ENCODE results near the gene KLHL5. TPM values are rescaled to one million over a fixed set of nuclear protein-coding genes. Genes with fewer than 3 reads are reported as not detected.

The KLHL5 gene
- polyA plus RNA-seq, 2 of the 4 experiments (the other 2 are of a cell fraction) = 62.4 to 108 TPM

GRCh38 chr4:39169426-39169825, 107.4 kb downstream of the KLHL5 start:
- DNase-seq (ENCODE audit: low read depth in 1 of 2, low spot score in 1 of 2) = no peak
- CTCF ChIA-PET = no interaction called here
- no peaks in the 10 kb centered on the region for H3K4me1 ChIP-seq
- H3K9me3 ChIP-seq = no peaks in the 10 kb centered on the region
- H3K27ac ChIP-seq = no peak overlapping the region
- no peak for FAIRE-seq
- no peak for ATAC-seq
- WGBS (ENCODE audit: missing lambda C conversion rate) = 35% methylated on average over 3 of the region's 3 CpGs
- POLR2A ChIA-PET = no interaction called here
- TF ChIP-seq EP300 (IDR thresholded peaks at IDR 0.05) (no peak), FOSB (CRISPR knock-in tag; IDR thresholded peaks at IDR 0.05) (no peak), RNF2 (IDR thresholded peaks at IDR 0.05; ENCODE audit: borderline replicate concordance, low read depth) (no peak), HES2 (IDR thresholded peaks at IDR 0.05) (no peak), FOXS1 (CRISPR knock-in tag; IDR thresholded peaks at IDR 0.05) (no peak)
- no peak overlapping the region for H3K4me2 ChIP-seq
- H3K4me3 ChIP-seq = no peak overlapping the region

- WGBS (ENCODE audit: missing lambda C conversion rate) = 86% methylated on average over 12 of the region's 12 CpGs
- TF ChIP-seq RAD21 (conservative IDR thresholded peaks at IDR 0.05 in 1 of 2, IDR thresholded peaks at IDR 0.05 in 1 of 2) (no peak), EHF (CRISPR knock-in tag; IDR thresholded peaks at IDR 0.05) (no peak)
- Histone ChIP-seq H3K4me3 (no peak overlapping the region), H3K4me2 (no peak overlapping the region), H3K4me1 (no peaks in the 10 kb centered on the region), H3K27ac (no peak overlapping the region), H3K9me3 (no peaks in the 10 kb centered on the region)
- ChIA-PET POLR2A (no interaction called here), CTCF (no interaction called here)
- DNase-seq (ENCODE audit: low read depth in 1 of 2, low spot score in 1 of 2) (no peak), ATAC-seq (no peak), FAIRE-seq (no peak)
Observed at GRCh38 chr4:39170301-39170700, 108.3 kb downstream of the KLHL5 start.

Other genes with a start within 250 kb of the KLHL5 start
- gene TLR6, start 205.4 kb upstream of the KLHL5 start, polyA plus RNA-seq (2011; rRNA removed) = 11.5 and 13.2 TPM in 2 replicates
- 5.2 to 5.9 TPM (median 5.6 TPM) in 3 replicates for gene TLR6, start 205.4 kb upstream of the KLHL5 start, polyA plus RNA-seq (2017; fragmentation: RNase III; extraction: RNeasy Plus Mini Kit Qiagen cat#74134 plus additional on column Dnase treatment)
- 50.3 and 55.4 TPM in 2 replicates for gene FAM114A1, start 194.4 kb upstream of the KLHL5 start, polyA plus RNA-seq (2011; rRNA removed)
- 39.2 to 51.7 TPM (median 44.2 TPM) in 3 replicates for gene FAM114A1, start 194.4 kb upstream of the KLHL5 start, polyA plus RNA-seq (2017; fragmentation: RNase III; extraction: RNeasy Plus Mini Kit Qiagen cat#74134 plus additional on column Dnase treatment)
- 38.5 and 45.1 TPM in 2 replicates for gene TMEM156, start 29.8 kb upstream of the KLHL5 start, polyA plus RNA-seq (2011; rRNA removed)
- gene TMEM156, start 29.8 kb upstream of the KLHL5 start, polyA plus RNA-seq (2017; fragmentation: RNase III; extraction: RNeasy Plus Mini Kit Qiagen cat#74134 plus additional on column Dnase treatment) = 9.2 to 10.9 TPM (median 10.4 TPM) in 3 replicates
- 29.5 and 30.1 TPM in 2 replicates for gene WDR19, start 120.3 kb downstream of the KLHL5 start, polyA plus RNA-seq (2011; rRNA removed)
- 10.8 to 12.8 TPM (median 12.1 TPM) in 3 replicates for gene WDR19, start 120.3 kb downstream of the KLHL5 start, polyA plus RNA-seq (2017; fragmentation: RNase III; extraction: RNeasy Plus Mini Kit Qiagen cat#74134 plus additional on column Dnase treatment)

Measured in A549 (cell line).